ENCODE results near the gene GUCD1. TPM values are rescaled to one million over a fixed set of nuclear protein-coding genes. Genes with fewer than 3 reads are reported as not detected.
"Not testable (repeated sequence)": the region's sequence is repeated elsewhere in the genome, so short reads cannot be mapped to it uniquely, and the experiment has no call there.

GUCD1 gene
- total RNA-seq: 100 to 1,000 TPM in 1 of 4 donors, 10 to 100 TPM in 3; 67.0 to 124 (median 95.9) TPM

DNA sequence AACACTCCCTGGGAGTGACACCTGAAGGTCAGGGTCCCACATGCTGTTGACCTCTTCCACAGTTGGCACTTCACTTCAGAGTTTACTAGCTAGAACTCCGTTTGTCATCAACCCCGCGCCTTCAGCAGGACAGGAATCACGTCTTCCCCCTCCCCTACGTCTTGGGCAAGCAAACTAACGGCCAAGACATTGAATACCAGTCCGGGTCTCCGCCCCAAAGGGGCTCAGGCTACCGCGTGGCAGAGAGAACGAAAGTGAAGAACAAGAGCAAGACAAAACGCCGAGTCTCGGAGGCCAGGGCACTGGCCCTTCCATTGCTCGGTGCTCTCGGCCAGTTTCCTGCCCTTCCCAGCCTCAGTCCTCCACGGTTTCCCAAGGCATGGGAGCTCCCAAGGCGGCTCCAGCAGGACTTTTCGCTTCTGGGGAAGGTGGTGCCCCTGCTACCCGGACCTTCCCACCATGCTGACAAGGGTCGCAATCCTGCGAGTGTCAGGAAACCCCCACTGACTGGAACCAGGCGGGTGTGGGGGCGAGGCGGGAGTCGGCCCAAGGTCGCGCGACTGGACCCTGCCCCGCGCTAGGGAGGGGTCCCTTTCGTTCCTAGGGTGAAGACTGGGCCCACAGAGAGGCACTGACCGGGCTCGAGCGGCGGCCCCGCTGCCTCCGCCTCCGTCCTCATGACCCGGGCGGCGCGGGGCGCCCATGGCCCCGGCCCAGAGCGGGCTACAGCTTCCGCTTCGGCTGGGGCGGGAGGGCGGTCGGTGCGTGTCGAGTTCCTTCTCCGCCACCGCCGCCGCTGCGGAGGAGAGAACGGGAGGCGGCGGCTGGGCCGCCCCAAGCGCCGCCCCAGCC is at the start of gene GUCD1:
GUCD1 (minus strand) TSS at position 826 of the 852 bp plus-strand sequence; CDS start at position 679, 147 bp downstream.
- peak within 1 kb of the TSS; percentile 91 for H3K4me3 ChIP-seq (ENCODE audit: low read depth, poor library complexity, severe bottlenecking)
- TF ChIP-seq POLR2A (IDR thresholded peaks at IDR 0.05): no peak
- intact Hi-C loops (cut with DNase I; ENCODE audit: low total_unique reads): no loop called here
- peak in 1 of 2 donors; percentile 34 for DNase-seq (ENCODE audit: low spot score in 2 of 2)
- WGBS, 2 donors: 0 to 1% methylated on average over 36 to 44 of the region's 64 CpGs

- H3K4me3 ChIP-seq (ENCODE audit: low read depth, poor library complexity, severe bottlenecking); DNase-seq (ENCODE audit: low spot score in 2 of 2); intact Hi-C loops (cut with DNase I; ENCODE audit: low total_unique reads): not testable (repeated sequence)
- 12 to 21% methylated on average over 18 of the region's 18 CpGs for WGBS, 2 donors
Measured at GRCh38 chr22:24603770-24604629, 49.1 kb upstream of the GUCD1 start.

GRCh38 chr22:24602847-24603769 is 48.2 kb upstream of the GUCD1 start, which contains the start of gene GGT1:
Gene GGT1, plus strand, starts transcription at chr22:24603193. Its CDS starts 7,889 bp downstream, at chr22:24611082.
- intact Hi-C loops (cut with DNase I; ENCODE audit: low total_unique reads); DNase-seq (ENCODE audit: low spot score in 2 of 2); H3K4me3 ChIP-seq (ENCODE audit: low read depth, poor library complexity, severe bottlenecking): not testable (repeated sequence)
- 55 to 60% methylated on average over 17 to 18 of the region's 22 CpGs for WGBS, 2 donors

- intact Hi-C loops (cut with DNase I; ENCODE audit: low total_unique reads); DNase-seq (ENCODE audit: low spot score in 2 of 2): not testable (repeated sequence)
- WGBS, 2 donors: 89 to 96% methylated on average over 11 of the region's 11 CpGs
Measured at GRCh38 chr22:24602105-24602749, 47.3 kb upstream of the GUCD1 start.

GRCh38 chr22:24601217-24602104 is 46.5 kb upstream of the GUCD1 start:
- no peak for DNase-seq (ENCODE audit: low spot score in 2 of 2)
- H3K4me3 ChIP-seq (ENCODE audit: low read depth, poor library complexity, severe bottlenecking): no peak overlapping the region
- intact Hi-C loops (cut with DNase I; ENCODE audit: low total_unique reads): no loop called here
- TF ChIP-seq CTCF (IDR thresholded peaks at IDR 0.05) (no peak), POLR2A (IDR thresholded peaks at IDR 0.05) (no peak)
- WGBS, 2 donors: 72 to 80% methylated on average over 9 to 11 of the region's 12 CpGs

More at GRCh38 chr22:24602105-24602749, 47.3 kb upstream of the GUCD1 start:
- not testable (repeated sequence) for H3K4me3 ChIP-seq (ENCODE audit: low read depth, poor library complexity, severe bottlenecking)

GRCh38 chr22:24599958-24600715 is 45.2 kb upstream of the GUCD1 start:
- intact Hi-C loops (cut with DNase I; ENCODE audit: low total_unique reads); H3K4me3 ChIP-seq (ENCODE audit: low read depth, poor library complexity, severe bottlenecking); DNase-seq (ENCODE audit: low spot score in 2 of 2): not testable (repeated sequence)
- WGBS, 2 donors: 52 to 74% methylated on average over 2 to 3 of the region's 3 CpGs

- TF ChIP-seq CTCF (IDR thresholded peaks at IDR 0.05) (no peak), POLR2A (IDR thresholded peaks at IDR 0.05) (no peak)
- no peak for DNase-seq (ENCODE audit: low spot score in 2 of 2)
- intact Hi-C loops (cut with DNase I; ENCODE audit: low total_unique reads): no loop called here
- no peak overlapping the region for H3K4me3 ChIP-seq (ENCODE audit: low read depth, poor library complexity, severe bottlenecking)
- WGBS, 2 donors: 42 to 50% methylated on average over 8 of the region's 8 CpGs
Measured at GRCh38 chr22:24599514-24599913, 44.6 kb upstream of the GUCD1 start.

DNA sequence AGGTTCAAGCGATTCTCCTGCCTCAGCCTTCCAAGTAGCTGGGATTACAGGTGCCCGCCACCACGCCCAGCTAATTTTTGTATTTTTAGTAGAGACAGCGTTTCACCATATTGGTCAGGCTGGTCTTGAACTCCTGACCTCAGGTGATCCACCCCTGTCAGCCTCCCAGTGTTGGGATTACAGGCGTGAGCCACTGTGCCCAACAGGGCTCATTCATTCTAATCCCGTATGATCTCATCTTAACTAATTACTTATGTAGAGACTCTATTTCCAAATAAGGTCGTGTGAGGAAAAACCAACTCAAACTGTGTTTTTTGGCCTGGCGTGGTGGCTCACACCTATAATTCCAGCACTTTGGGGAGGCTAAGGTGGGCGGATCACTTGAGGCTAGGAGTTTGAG is 42.1 kb upstream of the GUCD1 start:
- H3K4me3 ChIP-seq (ENCODE audit: low read depth, poor library complexity, severe bottlenecking); intact Hi-C loops (cut with DNase I; ENCODE audit: low total_unique reads); DNase-seq (ENCODE audit: low spot score in 2 of 2): not testable (repeated sequence)
- WGBS, 2 donors: 86 to 88% methylated on average over 9 of the region's 9 CpGs

All from lower leg skin (tissue), 4 donors.